ENCODE measurements around the gene DDIT4.
"Not testable (repeated sequence)": the region's sequence is repeated elsewhere in the genome, so short reads cannot be mapped to it uniquely, and the experiment has no call there.

Gene DDIT4

DNA sequence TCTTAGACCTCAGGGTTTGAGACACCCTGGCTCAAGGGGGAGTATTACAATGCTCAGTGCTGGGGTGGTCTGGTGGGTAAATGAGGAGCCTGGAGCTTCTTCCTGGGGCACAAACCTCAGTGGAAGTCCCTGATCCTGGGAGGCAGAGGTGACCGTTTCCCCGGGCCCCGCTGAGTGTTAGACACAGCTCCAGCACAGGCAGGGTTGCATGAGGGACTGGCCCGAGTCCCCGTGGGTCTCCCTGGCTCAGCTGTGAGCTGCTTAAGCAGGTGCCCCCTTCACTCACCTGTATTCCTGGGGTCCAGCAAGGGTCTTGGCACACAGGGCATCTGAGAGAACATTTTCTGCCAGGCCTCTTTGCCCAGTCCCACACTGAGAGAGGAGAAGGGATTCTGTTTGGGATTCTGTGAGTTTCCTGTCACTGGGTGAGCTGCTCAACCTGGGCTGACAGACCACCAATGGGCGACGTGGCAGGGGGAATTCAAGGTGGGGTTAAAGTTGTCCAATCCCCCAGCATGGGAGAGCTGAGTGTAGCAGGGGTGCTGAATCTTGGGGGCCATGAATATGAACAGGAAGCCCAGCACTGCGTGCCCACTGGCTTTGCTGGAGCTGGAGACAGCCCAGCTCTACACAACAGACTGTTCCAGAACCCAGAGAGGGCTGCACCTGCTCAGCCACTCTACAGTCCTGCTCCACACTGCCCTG is 29.9 kb downstream of the DDIT4 start:
- no peak overlapping the region for H3K4me3 ChIP-seq (ENCODE audit: low read depth, low read length)
- DNase-seq (ENCODE audit: low read depth), result no peak
- TF ChIP-seq, protein P1, sequence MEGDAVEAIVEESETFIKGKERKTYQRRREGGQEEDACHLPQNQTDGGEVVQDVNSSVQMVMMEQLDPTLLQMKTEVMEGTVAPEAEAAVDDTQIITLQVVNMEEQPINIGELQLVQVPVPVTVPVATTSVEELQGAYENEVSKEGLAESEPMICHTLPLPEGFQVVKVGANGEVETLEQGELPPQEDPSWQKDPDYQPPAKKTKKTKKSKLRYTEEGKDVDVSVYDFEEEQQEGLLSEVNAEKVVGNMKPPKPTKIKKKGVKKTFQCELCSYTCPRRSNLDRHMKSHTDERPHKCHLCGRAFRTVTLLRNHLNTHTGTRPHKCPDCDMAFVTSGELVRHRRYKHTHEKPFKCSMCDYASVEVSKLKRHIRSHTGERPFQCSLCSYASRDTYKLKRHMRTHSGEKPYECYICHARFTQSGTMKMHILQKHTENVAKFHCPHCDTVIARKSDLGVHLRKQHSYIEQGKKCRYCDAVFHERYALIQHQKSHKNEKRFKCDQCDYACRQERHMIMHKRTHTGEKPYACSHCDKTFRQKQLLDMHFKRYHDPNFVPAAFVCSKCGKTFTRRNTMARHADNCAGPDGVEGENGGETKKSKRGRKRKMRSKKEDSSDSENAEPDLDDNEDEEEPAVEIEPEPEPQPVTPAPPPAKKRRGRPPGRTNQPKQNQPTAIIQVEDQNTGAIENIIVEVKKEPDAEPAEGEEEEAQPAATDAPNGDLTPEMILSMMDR (conservative IDR thresholded peaks at IDR 0.05; ENCODE audit: low read depth, low read length), result no peak

GRCh38 chr10:72306215-72306760 is 32.6 kb downstream of the DDIT4 start:
- TF ChIP-seq, protein P1 (conservative IDR thresholded peaks at IDR 0.05; ENCODE audit: low read depth, low read length), result no peak
- DNase-seq (ENCODE audit: low read depth), result no peak
- no peak overlapping the region for H3K4me3 ChIP-seq (ENCODE audit: low read depth, low read length)

DNA sequence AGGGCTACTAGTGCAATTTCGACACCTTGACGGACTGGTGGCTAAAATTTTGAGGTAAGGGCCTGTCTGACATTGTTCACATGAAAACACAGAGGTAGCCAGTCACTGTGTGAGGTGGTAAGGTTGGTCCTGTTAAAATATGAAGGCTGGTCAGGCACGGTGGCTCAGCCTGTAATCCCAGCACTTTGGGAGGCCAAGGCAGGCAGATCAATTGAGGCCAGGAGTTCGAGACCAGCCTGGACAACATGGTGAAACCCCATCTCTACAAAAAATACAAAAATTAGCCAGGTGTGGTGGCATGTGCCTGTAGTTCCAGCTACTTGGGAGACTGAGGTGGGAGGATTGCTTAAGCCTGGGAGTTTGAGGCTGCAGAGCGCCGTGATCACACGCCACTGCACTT is 34.0 kb downstream of the DDIT4 start:
- DNase-seq (ENCODE audit: low read depth), result not testable (repeated sequence)

GRCh38 chr10:72308320-72308987 is 34.7 kb downstream of the DDIT4 start:
- no peak overlapping the region for H3K4me3 ChIP-seq (ENCODE audit: low read depth, low read length)
- TF ChIP-seq, protein P1 (conservative IDR thresholded peaks at IDR 0.05; ENCODE audit: low read depth, low read length), result no peak
- DNase-seq (ENCODE audit: low read depth), result peak; percentile 93

More for the DNA sequence above, 34.0 kb downstream of the DDIT4 start:
- H3K4me3 ChIP-seq (ENCODE audit: low read depth, low read length), result not testable (repeated sequence)

- TF ChIP-seq, protein P1 (conservative IDR thresholded peaks at IDR 0.05; ENCODE audit: low read depth, low read length), result no peak
- no peak for DNase-seq (ENCODE audit: low read depth)
These were observed 35.8 kb downstream of the DDIT4 start for GRCh38 chr10:72309290-72310240.

DNA sequence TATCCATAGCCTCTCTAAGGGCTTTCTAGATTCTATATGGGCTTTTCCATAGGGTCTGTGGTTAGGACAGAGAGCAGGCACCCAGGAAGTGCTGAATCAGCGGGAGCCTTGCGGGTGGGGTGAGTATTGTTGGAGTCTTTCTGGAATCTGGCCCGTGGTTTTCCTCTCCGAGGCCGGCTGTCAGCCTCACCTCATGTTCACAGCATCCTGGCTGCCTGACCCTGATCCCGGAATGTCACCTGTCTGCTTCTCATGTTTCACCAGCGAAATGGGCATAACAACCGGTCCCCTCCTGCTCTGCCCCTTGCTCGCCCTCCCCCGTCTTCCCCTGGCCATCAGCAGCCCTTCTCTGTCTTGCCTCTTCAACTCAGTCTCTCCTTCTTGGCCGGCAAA is 36.5 kb downstream of the DDIT4 start:
- H3K4me3 ChIP-seq (ENCODE audit: low read depth, low read length), result no peak overlapping the region
- TF ChIP-seq, protein P1 (conservative IDR thresholded peaks at IDR 0.05; ENCODE audit: low read depth, low read length), result no peak
- DNase-seq (ENCODE audit: low read depth), result peak; percentile 58

More at GRCh38 chr10:72309290-72310240, 35.8 kb downstream of the DDIT4 start:
- no peak overlapping the region for H3K4me3 ChIP-seq (ENCODE audit: low read depth, low read length)

DNA sequence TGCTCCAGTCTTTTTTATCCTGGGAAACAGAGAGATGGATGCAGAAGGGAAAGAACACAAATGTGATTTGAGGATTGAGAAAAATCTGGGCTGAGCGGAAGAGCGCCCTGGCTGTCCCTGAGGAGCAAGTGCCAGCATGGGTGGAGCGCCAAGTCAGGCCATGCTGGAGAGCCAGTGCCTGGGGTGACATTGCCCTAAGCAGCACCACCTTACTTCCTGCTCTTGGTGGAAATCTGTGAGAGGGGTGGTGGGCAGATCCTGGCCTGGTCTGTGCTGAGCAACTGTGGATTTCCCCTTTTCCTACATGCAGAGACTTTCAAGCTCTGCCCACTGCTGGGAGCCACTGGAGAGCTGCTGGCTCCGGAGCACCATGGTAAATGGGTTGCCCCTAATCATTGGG is 36.9 kb downstream of the DDIT4 start:
- TF ChIP-seq, protein P1 (conservative IDR thresholded peaks at IDR 0.05; ENCODE audit: low read depth, low read length), result no peak
- no peak overlapping the region for H3K4me3 ChIP-seq (ENCODE audit: low read depth, low read length)
- DNase-seq (ENCODE audit: low read depth), result peak; percentile 45

All from choroid plexus epithelial cell (primary cell).